ENCODE results near the gene CDC6. TPM values are rescaled to one million over a fixed set of nuclear protein-coding genes. Genes with fewer than 3 reads are reported as not detected.
A peak's percentile ranks its signal among the peaks of the same experiment; 100 is the strongest.

The CDC6 gene
- total and polyA plus RNA-seq, 2 of the 8 experiments (the other 6 are each of a cell fraction or from before 2014, with no cell fraction given): 50.5 to 140 TPM

DNA sequence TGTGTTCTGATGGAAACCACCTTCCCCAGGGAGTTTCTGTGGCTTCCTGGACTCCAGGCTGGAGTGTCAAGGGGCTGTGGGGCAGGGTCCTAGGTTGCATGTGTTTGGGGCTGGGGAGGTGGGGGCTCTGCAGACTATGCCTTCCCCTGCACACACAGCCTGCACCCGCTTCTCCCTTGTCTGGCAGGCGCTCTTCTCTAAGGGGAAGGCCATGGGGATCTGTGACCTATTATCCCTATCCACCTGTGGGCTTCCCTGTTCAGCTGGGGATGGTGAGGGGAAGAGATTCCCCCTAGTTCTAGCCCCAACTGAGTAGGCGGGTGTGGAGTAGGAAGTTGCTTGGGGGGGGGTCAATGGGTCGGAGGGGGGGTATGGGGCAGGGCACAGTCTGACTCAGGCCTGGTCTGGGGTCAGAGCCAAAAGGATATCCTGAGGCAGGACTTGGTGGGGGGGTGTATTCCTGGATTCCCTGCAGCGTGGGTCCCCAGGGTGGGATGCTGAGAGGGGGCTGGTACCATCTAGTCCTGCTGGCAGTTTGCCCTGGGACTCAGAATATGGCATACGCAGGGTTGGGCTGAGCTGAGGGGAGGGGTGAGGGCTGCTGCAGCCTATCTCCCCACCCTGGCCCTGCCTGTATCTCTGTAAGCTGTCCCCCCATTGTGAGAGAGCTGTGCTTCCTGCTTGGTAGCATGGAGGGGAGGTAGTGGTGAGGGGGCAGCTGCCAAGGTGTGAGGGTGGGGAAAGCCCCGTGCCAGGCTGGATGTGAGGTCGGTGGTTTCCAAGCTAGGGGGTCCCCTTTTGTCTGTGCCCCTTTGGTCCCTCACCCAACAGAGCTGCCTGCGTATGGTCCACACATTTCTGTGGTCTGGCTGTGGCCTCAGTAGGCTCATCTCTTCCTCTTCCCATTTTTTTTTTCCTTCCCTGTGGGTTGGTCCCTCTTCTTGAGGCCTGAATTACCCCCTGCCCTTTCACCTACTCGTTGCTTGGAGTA is 36.0 kb downstream of the CDC6 start:
- Histone ChIP-seq H3K18ac (ENCODE audit: extremely low read depth, low read length) (no peak overlapping the region; the same call in 1 of the 2 replicates), H3K36me3 (ENCODE audit: control insufficient read depth in 2 of 4, insufficient read depth in 4 of 4, low read length in 3 of 4) (no peaks in the 10 kb centered on the region), H2BK120ac (replicated peaks; ENCODE audit: low read depth, low read length) (no peak overlapping the region), H3K14ac (ENCODE audit: insufficient read length) (no peak overlapping the region), H2BK12ac (ENCODE audit: low read depth, low read length) (no peak overlapping the region), H3K56ac (replicated peaks; ENCODE audit: insufficient read length, low read depth, low read length) (no peak overlapping the region), H2BK15ac (ENCODE audit: low read length) (no peak overlapping the region), H3K23me2 (ENCODE audit: low read depth, low read length) (peaks cover 3% of the 10 kb centered on the region; the same call in 1 of the 2 replicates), H2BK20ac (ENCODE audit: low read length) (no peak overlapping the region), H3K4me2 (ENCODE audit: insufficient read depth in 1 of 2, low read depth in 2 of 2, low read length in 2 of 2) (no peak overlapping the region), H3K79me1 (ENCODE audit: low read depth, low read length) (peaks cover 19% of the 10 kb centered on the region), H4K8ac (ENCODE audit: extremely low read depth, insufficient read depth, low read length) (peak overlapping the region; percentile 48), H3K4me1 (replicated peaks in 1 of 4; ENCODE audit: control insufficient read depth in 3 of 4, insufficient read depth in 4 of 4, low read length in 3 of 4) (peaks cover 0 to 22% (median 15%) of the 10 kb centered on the region in 4 experiments; a peak in 6 of 7 replicates), H4K5ac (ENCODE audit: insufficient read length, low read depth, low read length) (no peak overlapping the region), H3K4me3 (ENCODE audit: extremely low read depth in 1 of 4, insufficient read depth in 2 of 4, low read depth in 3 of 4, low read length in 4 of 4) (no peak overlapping the region), H3K79me2 (ENCODE audit: control insufficient read depth in 1 of 2, insufficient read depth in 2 of 2, low read length in 2 of 2) (peaks cover 0 to 27% of the 10 kb centered on the region in 2 experiments; a peak in 2 of 4 replicates), H3K9me3 (ENCODE audit: insufficient read depth in 2 of 2, low read depth in 1 of 2, low read length in 1 of 2) (no peaks in the 10 kb centered on the region), H4K20me1 (replicated peaks in 1 of 2; ENCODE audit: control insufficient read depth in 1 of 2, insufficient read depth in 2 of 2, low read length in 2 of 2) (peaks cover 20 to 37% of the 10 kb centered on the region in 2 experiments), H3K23ac (ENCODE audit: insufficient read length) (no peak overlapping the region), H2AK5ac (ENCODE audit: low read depth, low read length) (0 out of 2 replicates have a peak overlapping the region, but pooled peaks have one; percentile 65), H2AFZ (ENCODE audit: low read length) (no peak overlapping the region), H4K91ac (replicated peaks; ENCODE audit: insufficient read length, low read length) (no peak overlapping the region), H3K9ac (replicated peaks in 1 of 4; ENCODE audit: extremely low read depth in 1 of 4, low read depth in 3 of 4, low read length in 3 of 4) (no peak overlapping the region), H2BK5ac (ENCODE audit: low read depth, low read length) (no peak overlapping the region), H3K4ac (replicated peaks; ENCODE audit: insufficient read length, low read depth, low read length) (no peak overlapping the region), H3K27me3 (replicated peaks in 1 of 4; ENCODE audit: control insufficient read depth in 3 of 4, extremely low read depth in 1 of 4, insufficient read depth in 3 of 4, low read length in 3 of 4) (peaks cover 0 to 11% (median 5%) of the 10 kb centered on the region in 4 experiments; a peak in 5 of 7 replicates), H3K27ac (ENCODE audit: low read depth, low read length) (no peak overlapping the region)
- ChIA-PET POLR2A (ENCODE audit: partially characterized antibody) (interaction anchor here (0.7 to 30.6 kb wide), 4 partner anchors 8 to 28 kb away, joined by 3 to 540 read pairs (median 6); partner anchors contain the start of genes CDC6 and RARA), CTCF (ENCODE audit: partially characterized antibody) (interaction anchor here (0.6 to 39.2 kb wide), 4 partner anchors 17 to 718 kb away, joined by 3 to 1198 read pairs (median 4); partner anchors contain the start of gene GJD3)
- WGBS, 2 experiments (ENCODE audit: extremely low coverage in 1 of 2, insufficient coverage in 1 of 2, insufficient read length in 1 of 2, insufficient replicate concordance in 2 of 2, low coverage in 1 of 2, low lambda C conversion rate in 2 of 2, missing lambda C conversion rate in 1 of 2): 85% methylated on average over 8 of the region's 10 CpGs; no CpG with 5 or more reads in 1 of the 2 experiments
- DNase-seq (ENCODE audit: low read depth in 1 of 2, low spot score in 2 of 2) (no peak), FAIRE-seq (no peak)
- TF ChIP-seq TAF1 (IDR thresholded peaks at IDR 0.05; ENCODE audit: low read depth, low read length) (no peak), TBP (IDR thresholded peaks at IDR 0.05; ENCODE audit: low read depth, low read length) (no peak), ASH2L (IDR thresholded peaks at IDR 0.05; ENCODE audit: low read length) (no peak), KDM1A (IDR thresholded peaks at IDR 0.05; ENCODE audit: borderline replicate concordance, low read length) (no peak), ZNF274 (IDR thresholded peaks at IDR 0.05; ENCODE audit: borderline replicate concordance, extremely low read depth, low read length) (no peak), RBBP5 (IDR thresholded peaks at IDR 0.05; ENCODE audit: borderline replicate concordance, low read depth, low read length) (no peak), SAP30 (IDR thresholded peaks at IDR 0.05; ENCODE audit: insufficient read depth, insufficient replicate concordance, low read length) (no peak), HDAC2 (IDR thresholded peaks at IDR 0.05; ENCODE audit: borderline replicate concordance in 1 of 2, low read depth in 2 of 2, low read length in 2 of 2) (no peak), SIRT6 (IDR thresholded peaks at IDR 0.05; ENCODE audit: low read length) (no peak), EZH2 (IDR thresholded peaks at IDR 0.05; ENCODE audit: low read depth, low read length, severe bottlenecking) (no peak), CREB1 (IDR thresholded peaks at IDR 0.05) (no peak)
